Measurements from ENCODE around the gene PDGFC. TPM values are rescaled to one million over a fixed set of nuclear protein-coding genes. Genes with fewer than 3 reads are reported as not detected.
"Not testable (repeated sequence)": the region's sequence is repeated elsewhere in the genome, so short reads cannot be mapped to it uniquely, and the experiment has no call there.

PDGFC gene
- total RNA-seq, 1 experiment from 2014 or later = 4.5 TPM

- Histone ChIP-seq H2BK12ac (ENCODE audit: insufficient read length, low read depth, low read length) (no peak overlapping the region), H3K18ac (ENCODE audit: insufficient read length, low read depth, low read length) (no peak overlapping the region), H4K91ac (ENCODE audit: insufficient read length, low read depth, low read length) (no peak overlapping the region), H4K20me1 (ENCODE audit: control insufficient read depth, insufficient read depth, insufficient read length) (no peaks in the 10 kb centered on the region), H3K9ac (ENCODE audit: extremely low read depth, insufficient read length, low read length) (no peak overlapping the region), H4K8ac (replicated peaks; ENCODE audit: insufficient read length, low read depth, low read length) (no peak overlapping the region), H3K27ac (ENCODE audit: insufficient read length, low read depth, low read length) (no peak overlapping the region), H3K27me3 (ENCODE audit: insufficient read depth, low read length) (no peaks in the 10 kb centered on the region), H3K4me1 (ENCODE audit: insufficient read depth, low read length) (no peaks in the 10 kb centered on the region), H2BK5ac (ENCODE audit: insufficient read length, low read length) (no peak overlapping the region), H3K79me2 (ENCODE audit: insufficient read depth, low read length) (no peaks in the 10 kb centered on the region), H3K9me3 (ENCODE audit: control insufficient read depth, low read depth, low read length) (no peaks in the 10 kb centered on the region), H3K4ac (ENCODE audit: low read depth, low read length) (no peak overlapping the region), H2BK20ac (ENCODE audit: low read depth, low read length, poor library complexity, severe bottlenecking) (no peak overlapping the region), H2AK5ac (ENCODE audit: insufficient read length, low read length) (no peak overlapping the region), H4K5ac (ENCODE audit: insufficient read length, low read depth, low read length) (no peak overlapping the region), H3K23me2 (ENCODE audit: insufficient read length, low read depth, low read length, poor library complexity, severe bottlenecking) (no peaks in the 10 kb centered on the region), H3K79me1 (ENCODE audit: insufficient read depth, low read depth, low read length, poor library complexity, severe bottlenecking) (no peaks in the 10 kb centered on the region), H2BK15ac (ENCODE audit: low read depth, low read length) (no peak overlapping the region), H3K56ac (ENCODE audit: insufficient read length, low read depth, low read length) (no peak overlapping the region), H2BK120ac (ENCODE audit: low read depth, low read length, poor library complexity, severe bottlenecking) (no peak overlapping the region), H3K4me2 (ENCODE audit: insufficient read depth, insufficient read length, low read length) (no peak overlapping the region), H3T11ph (ENCODE audit: low read length) (no peak overlapping the region), H3K14ac (ENCODE audit: insufficient read depth, low read length) (no peak overlapping the region), H2AFZ (ENCODE audit: low read length) (no peak overlapping the region), H3K23ac (ENCODE audit: insufficient read length, low read depth, low read length) (no peak overlapping the region)
- WGBS (ENCODE audit: extremely low coverage, insufficient read length, low lambda C conversion rate) = no CpG with 5 or more reads among the region's 5 CpGs
- no peak for DNase-seq
- no peaks in the 10 kb centered on the region for H3K9me3 Mint-ChIP-seq
- no peaks in the 10 kb centered on the region for H3K27me3 Mint-ChIP-seq (ENCODE audit: low read depth)
- H3K4me3 Mint-ChIP-seq = no peak overlapping the region
- H3K27ac Mint-ChIP-seq = no peak overlapping the region
- H3K36me3 Mint-ChIP-seq (ENCODE audit: insufficient read depth in 1 of 3, low read depth in 3 of 3) = no peaks in the 10 kb centered on the region
- no peak for TF ChIP-seq CTCF (conservative IDR thresholded peaks at IDR 0.05)
- H3K4me1 Mint-ChIP-seq = no peaks in the 10 kb centered on the region
Measured at GRCh38 chr4:156933633-156934258, 37.9 kb downstream of the PDGFC start.

- not testable (repeated sequence) for H3K79me2 ChIP-seq (ENCODE audit: insufficient read depth, low read length); H3K4me1 Mint-ChIP-seq; H3K56ac ChIP-seq (ENCODE audit: insufficient read length, low read depth, low read length)
Measured at GRCh38 chr4:156932360-156932759, 39.2 kb downstream of the PDGFC start.

More at GRCh38 chr4:156932360-156932759, 39.2 kb downstream of the PDGFC start:
- not testable (repeated sequence) for H3K79me1 ChIP-seq (ENCODE audit: insufficient read depth, low read depth, low read length, poor library complexity, severe bottlenecking); H2BK120ac ChIP-seq (ENCODE audit: low read depth, low read length, poor library complexity, severe bottlenecking); H3K27ac ChIP-seq (ENCODE audit: insufficient read length, low read depth, low read length); H3K27ac Mint-ChIP-seq; H2AK5ac ChIP-seq (ENCODE audit: insufficient read length, low read length); H3K23ac ChIP-seq (ENCODE audit: insufficient read length, low read depth, low read length); H3K36me3 Mint-ChIP-seq (ENCODE audit: insufficient read depth in 1 of 3, low read depth in 3 of 3); H2AFZ ChIP-seq (ENCODE audit: low read length); H3K9me3 Mint-ChIP-seq; H2BK20ac ChIP-seq (ENCODE audit: low read depth, low read length, poor library complexity, severe bottlenecking); H3K4me1 ChIP-seq (ENCODE audit: insufficient read depth, low read length); H4K5ac ChIP-seq (ENCODE audit: insufficient read length, low read depth, low read length); H2BK5ac ChIP-seq (ENCODE audit: insufficient read length, low read length); H3K14ac ChIP-seq (ENCODE audit: insufficient read depth, low read length); H3K4me2 ChIP-seq (ENCODE audit: insufficient read depth, insufficient read length, low read length); H4K20me1 ChIP-seq (ENCODE audit: control insufficient read depth, insufficient read depth, insufficient read length); H3K23me2 ChIP-seq (ENCODE audit: insufficient read length, low read depth, low read length, poor library complexity, severe bottlenecking); H4K91ac ChIP-seq (ENCODE audit: insufficient read length, low read depth, low read length); H4K8ac ChIP-seq (replicated peaks; ENCODE audit: insufficient read length, low read depth, low read length); H3K27me3 Mint-ChIP-seq (ENCODE audit: low read depth); H2BK12ac ChIP-seq (ENCODE audit: insufficient read length, low read depth, low read length); H3K9ac ChIP-seq (ENCODE audit: extremely low read depth, insufficient read length, low read length); DNase-seq; H2BK15ac ChIP-seq (ENCODE audit: low read depth, low read length); H3K4ac ChIP-seq (ENCODE audit: low read depth, low read length); H3K9me3 ChIP-seq (ENCODE audit: control insufficient read depth, low read depth, low read length); H3T11ph ChIP-seq (ENCODE audit: low read length); H3K4me3 Mint-ChIP-seq; H3K27me3 ChIP-seq (ENCODE audit: insufficient read depth, low read length); H3K18ac ChIP-seq (ENCODE audit: insufficient read length, low read depth, low read length)
- WGBS (ENCODE audit: extremely low coverage, insufficient read length, low lambda C conversion rate) = no CpG with 5 or more reads among the region's 2 CpGs
